Stimulated activated naive B cell treated with anti-CD40 and anti-IgM and Interleukin-4, amounts not matched to agents 10 μg/mL and 1 μg/mL and 100 μg/mL, for 72 hours (primary cell): ENCODE measurements around the gene RPS2.

ENCODE experiments used
- ATAC-seq, 2 donors: fragments of 150-1000 bp; cut with Tn5 transposase; replicated peaks; 2 replicates each; pipeline ENCODE4 v1.10.0; 2021; ENCODE audit warnings: moderate library complexity in 1 of 2
- DNase-seq: peaks from one replicate; pipeline ENCODE4 v3.0.0; 2021
- H3K27ac Mint-ChIP-seq: one replicate; pipeline ENCODE4 v1.8.0; 2022; ENCODE audit warnings: mild to moderate bottlenecking, mixed read lengths
- H3K27me3 Mint-ChIP-seq, 2 donors: one replicate each; pipeline ENCODE4 v1.8.0; 2022; ENCODE audit warnings: mixed read lengths in 2 of 2
- H3K36me3 Mint-ChIP-seq, 2 donors: one replicate each; pipeline ENCODE4 v1.8.0; 2022; ENCODE audit warnings: mixed read lengths in 2 of 2, mild to moderate bottlenecking in 1 of 2
- H3K4me1 Mint-ChIP-seq, 2 donors: one replicate each; pipeline ENCODE4 v1.8.0; 2022; ENCODE audit warnings: mixed read lengths in 2 of 2, mild to moderate bottlenecking in 1 of 2
- H3K4me3 Mint-ChIP-seq, 2 donors: one replicate each; pipeline ENCODE4 v1.8.0; 2022; ENCODE audit warnings: mild to moderate bottlenecking in 2 of 2, mixed read lengths in 2 of 2, moderate library complexity in 1 of 2
- H3K9me3 Mint-ChIP-seq, 2 donors: one replicate each; pipeline ENCODE4 v1.8.0; 2022; ENCODE audit warnings: mixed read lengths in 2 of 2, mild to moderate bottlenecking in 1 of 2

Gene RPS2

GRCh38 chr16:2003231-2003826, 38.7 kb upstream of the RPS2 start:
- no peak for ATAC-seq
- Mint-ChIP-seq H3K9me3 (no peaks in the 10 kb centered on the region), H3K4me1 (peaks cover 30 to 45% of the 10 kb centered on the region in 2 donors), H3K27me3 (no peaks in the 10 kb centered on the region), H3K4me3 (no peak overlapping the region), H3K27ac (no peak overlapping the region), H3K36me3 (peaks cover 42 to 53% of the 10 kb centered on the region in 2 donors)
- no peak for DNase-seq

- Mint-ChIP-seq H3K4me1 (peaks cover 24 to 38% of the 10 kb centered on the region in 2 donors), H3K36me3 (peaks cover 42 to 50% of the 10 kb centered on the region in 2 donors), H3K4me3 (no peak overlapping the region), H3K27me3 (no peaks in the 10 kb centered on the region), H3K27ac (no peak overlapping the region), H3K9me3 (no peaks in the 10 kb centered on the region)
- ATAC-seq (no peak), DNase-seq (peak; percentile 0)
These were observed 38.0 kb upstream of the RPS2 start for GRCh38 chr16:2002406-2003230.

- Mint-ChIP-seq H3K27ac (no peak overlapping the region), H3K9me3 (no peaks in the 10 kb centered on the region), H3K36me3 (peaks cover 37 to 51% of the 10 kb centered on the region in 2 donors), H3K4me1 (peaks cover 16 to 29% of the 10 kb centered on the region in 2 donors), H3K4me3 (no peak overlapping the region), H3K27me3 (no peaks in the 10 kb centered on the region)
- DNase-seq (no peak), ATAC-seq (no peak)
These were observed 37.1 kb upstream of the RPS2 start for GRCh38 chr16:2001456-2002355.

GRCh38 chr16:2001035-2001434, 36.4 kb upstream of the RPS2 start:
- Mint-ChIP-seq H3K27me3 (no peaks in the 10 kb centered on the region), H3K36me3 (peaks cover 31 to 48% of the 10 kb centered on the region in 2 donors), H3K4me3 (no peak overlapping the region), H3K4me1 (peaks cover 9 to 25% of the 10 kb centered on the region in 2 donors), H3K9me3 (no peaks in the 10 kb centered on the region), H3K27ac (no peak overlapping the region)
- ATAC-seq, result no peak
- DNase-seq, result no peak

- Mint-ChIP-seq H3K36me3 (peaks cover 32 to 49% of the 10 kb centered on the region in 2 donors), H3K4me1 (peaks cover 6 to 16% of the 10 kb centered on the region in 2 donors), H3K4me3 (no peak overlapping the region), H3K27me3 (no peaks in the 10 kb centered on the region), H3K27ac (no peak overlapping the region), H3K9me3 (no peaks in the 10 kb centered on the region)
- ATAC-seq (no peak), DNase-seq (no peak)
These were observed 35.4 kb upstream of the RPS2 start for GRCh38 chr16:1999866-2000514.

- ATAC-seq, result no peak
- H3K4me1 Mint-ChIP-seq, result peaks cover 4 to 7% of the 10 kb centered on the region in 2 donors
These were observed 34.5 kb upstream of the RPS2 start for GRCh38 chr16:1998852-1999801.

GRCh38 chr16:1998360-1998835, 33.8 kb upstream of the RPS2 start:
- ATAC-seq (no peak), DNase-seq (no peak)
- H3K4me1 Mint-ChIP-seq, result peaks cover 11% of the 10 kb centered on the region in 2 donors
- no peak overlapping the region for H3K27ac Mint-ChIP-seq
- no peaks in the 10 kb centered on the region for H3K9me3 Mint-ChIP-seq
- H3K4me3 Mint-ChIP-seq, result no peak overlapping the region
- no peaks in the 10 kb centered on the region for H3K27me3 Mint-ChIP-seq
- peaks cover 34 to 55% of the 10 kb centered on the region in 2 donors for H3K36me3 Mint-ChIP-seq

More at GRCh38 chr16:1998852-1999801, 34.5 kb upstream of the RPS2 start:
- H3K4me3 Mint-ChIP-seq, result no peak overlapping the region
- H3K9me3 Mint-ChIP-seq, result no peaks in the 10 kb centered on the region
- peaks cover 32 to 48% of the 10 kb centered on the region in 2 donors for H3K36me3 Mint-ChIP-seq
- H3K27me3 Mint-ChIP-seq, result no peaks in the 10 kb centered on the region
- H3K27ac Mint-ChIP-seq, result no peak overlapping the region
- no peak for DNase-seq

- Mint-ChIP-seq H3K9me3 (no peaks in the 10 kb centered on the region), H3K36me3 (peaks cover 37 to 59% of the 10 kb centered on the region in 2 donors), H3K4me3 (no peak overlapping the region), H3K27me3 (no peaks in the 10 kb centered on the region), H3K27ac (no peak overlapping the region), H3K4me1 (peaks cover 13 to 15% of the 10 kb centered on the region in 2 donors)
- DNase-seq (no peak), ATAC-seq (no peak)
These were observed 33.1 kb upstream of the RPS2 start for GRCh38 chr16:1997494-1998359.

GRCh38 chr16:1993731-1994131, 29.1 kb upstream of the RPS2 start:
- no peak for ATAC-seq
- H3K4me3 Mint-ChIP-seq, result no peak overlapping the region
- DNase-seq, result no peak
- H3K4me1 Mint-ChIP-seq, result peaks cover 20 to 37% of the 10 kb centered on the region in 2 donors
- H3K36me3 Mint-ChIP-seq, result peaks cover 19 to 49% of the 10 kb centered on the region in 2 donors
- peak overlapping the region; percentile 84 for H3K27ac Mint-ChIP-seq
- H3K27me3 Mint-ChIP-seq, result no peaks in the 10 kb centered on the region
- no peaks in the 10 kb centered on the region for H3K9me3 Mint-ChIP-seq

- DNase-seq, result no peak
- ATAC-seq, result no peak
- H3K4me1 Mint-ChIP-seq, result peaks cover 23 to 37% of the 10 kb centered on the region in 2 donors
- peaks cover 14 to 45% of the 10 kb centered on the region in 2 donors for H3K36me3 Mint-ChIP-seq
- no peak overlapping the region for H3K27ac Mint-ChIP-seq
- H3K27me3 Mint-ChIP-seq, result no peaks in the 10 kb centered on the region
- no peaks in the 10 kb centered on the region for H3K9me3 Mint-ChIP-seq
- no peak overlapping the region for H3K4me3 Mint-ChIP-seq
These were observed 28.2 kb upstream of the RPS2 start for GRCh38 chr16:1992704-1993317.

GRCh38 chr16:1991948-1992703, 27.5 kb upstream of the RPS2 start:
- H3K4me1 Mint-ChIP-seq, result peaks cover 23 to 37% of the 10 kb centered on the region in 2 donors
- peak overlapping the region; percentile 88 to 95 for H3K4me3 Mint-ChIP-seq
- peak; percentile 51 to 54 for ATAC-seq
- H3K27me3 Mint-ChIP-seq, result no peaks in the 10 kb centered on the region
- H3K36me3 Mint-ChIP-seq, result peaks cover 17 to 45% of the 10 kb centered on the region in 2 donors
- H3K9me3 Mint-ChIP-seq, result no peaks in the 10 kb centered on the region
- peak; percentile 87 for DNase-seq
- peak overlapping the region; percentile 98 for H3K27ac Mint-ChIP-seq
